ENCODE measurements around the gene CALML3. TPM values are rescaled to one million over a fixed set of nuclear protein-coding genes. Genes with fewer than 3 reads are reported as not detected.

Gene CALML3
- total RNA-seq, 1 experiment from 2014 or later = not detected

DNA sequence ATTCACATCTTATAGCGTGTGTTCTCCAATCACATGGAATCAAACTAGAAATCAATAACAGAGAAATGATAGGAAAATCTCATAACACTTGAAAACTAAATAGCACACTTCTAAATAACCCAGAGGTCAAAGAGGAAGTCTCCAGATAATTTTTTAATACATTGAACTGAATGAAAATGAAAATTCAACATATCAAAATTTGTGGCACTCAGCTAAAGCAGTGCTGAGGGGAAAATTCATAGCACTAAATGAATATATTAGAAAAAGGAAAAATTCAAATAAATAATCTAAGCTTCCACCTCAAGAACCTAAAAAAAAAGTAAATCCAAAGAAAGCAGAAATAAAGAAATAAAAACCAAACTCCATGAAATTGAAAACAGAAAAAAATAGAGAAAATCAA, 17.3 kb downstream of the CALML3 start:
- in situ Hi-C loops (cut with HindIII; ENCODE audit: low pct_unique_long_range_greater_than_20kb, low sequenced_read_pairs) = no loop called here
- H3K4me3 ChIP-seq (ENCODE audit: low read depth in 2 of 2, low read length in 2 of 2) = no peak overlapping the region
- no peak overlapping the region for H3K27ac ChIP-seq (ENCODE audit: low read length)
- TF ChIP-seq, protein P1, sequence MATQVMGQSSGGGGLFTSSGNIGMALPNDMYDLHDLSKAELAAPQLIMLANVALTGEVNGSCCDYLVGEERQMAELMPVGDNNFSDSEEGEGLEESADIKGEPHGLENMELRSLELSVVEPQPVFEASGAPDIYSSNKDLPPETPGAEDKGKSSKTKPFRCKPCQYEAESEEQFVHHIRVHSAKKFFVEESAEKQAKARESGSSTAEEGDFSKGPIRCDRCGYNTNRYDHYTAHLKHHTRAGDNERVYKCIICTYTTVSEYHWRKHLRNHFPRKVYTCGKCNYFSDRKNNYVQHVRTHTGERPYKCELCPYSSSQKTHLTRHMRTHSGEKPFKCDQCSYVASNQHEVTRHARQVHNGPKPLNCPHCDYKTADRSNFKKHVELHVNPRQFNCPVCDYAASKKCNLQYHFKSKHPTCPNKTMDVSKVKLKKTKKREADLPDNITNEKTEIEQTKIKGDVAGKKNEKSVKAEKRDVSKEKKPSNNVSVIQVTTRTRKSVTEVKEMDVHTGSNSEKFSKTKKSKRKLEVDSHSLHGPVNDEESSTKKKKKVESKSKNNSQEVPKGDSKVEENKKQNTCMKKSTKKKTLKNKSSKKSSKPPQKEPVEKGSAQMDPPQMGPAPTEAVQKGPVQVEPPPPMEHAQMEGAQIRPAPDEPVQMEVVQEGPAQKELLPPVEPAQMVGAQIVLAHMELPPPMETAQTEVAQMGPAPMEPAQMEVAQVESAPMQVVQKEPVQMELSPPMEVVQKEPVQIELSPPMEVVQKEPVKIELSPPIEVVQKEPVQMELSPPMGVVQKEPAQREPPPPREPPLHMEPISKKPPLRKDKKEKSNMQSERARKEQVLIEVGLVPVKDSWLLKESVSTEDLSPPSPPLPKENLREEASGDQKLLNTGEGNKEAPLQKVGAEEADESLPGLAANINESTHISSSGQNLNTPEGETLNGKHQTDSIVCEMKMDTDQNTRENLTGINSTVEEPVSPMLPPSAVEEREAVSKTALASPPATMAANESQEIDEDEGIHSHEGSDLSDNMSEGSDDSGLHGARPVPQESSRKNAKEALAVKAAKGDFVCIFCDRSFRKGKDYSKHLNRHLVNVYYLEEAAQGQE (IDR thresholded peaks at IDR 0.05; ENCODE audit: insufficient read depth in 1 of 2, low read depth in 2 of 2, low read length in 1 of 2) = no peak
- TF ChIP-seq TCF7L2 (IDR thresholded peaks at IDR 0.05; ENCODE audit: low read depth, low read length) = no peak
- H3K4me1 ChIP-seq (ENCODE audit: control insufficient read depth, insufficient read depth, low read length) = peaks cover 15% of the 10 kb centered on the region
- H3K36me3 ChIP-seq (ENCODE audit: control insufficient read depth, insufficient read depth, low read length) = no peaks in the 10 kb centered on the region
- ChIA-PET POLR2A (no interaction called here), CTCF (no interaction called here)
- H3K27me3 ChIP-seq (ENCODE audit: control insufficient read depth, insufficient read depth, low read length) = no peaks in the 10 kb centered on the region
- DNase-seq (ENCODE audit: low read depth, low spot score) = no peak
- no TSS peak for BruUV-seq (replicated peaks)
- ATAC-seq = no peak
- peaks cover 6% of the 10 kb centered on the region; the same call in 1 of the 2 replicates for H3K9me3 ChIP-seq (ENCODE audit: control insufficient read depth, insufficient read depth, low read depth, low read length)
- intact Hi-C loops (cut with micrococcal nuclease; ENCODE audit: unreplicated experiment) = no loop called here

DNA sequence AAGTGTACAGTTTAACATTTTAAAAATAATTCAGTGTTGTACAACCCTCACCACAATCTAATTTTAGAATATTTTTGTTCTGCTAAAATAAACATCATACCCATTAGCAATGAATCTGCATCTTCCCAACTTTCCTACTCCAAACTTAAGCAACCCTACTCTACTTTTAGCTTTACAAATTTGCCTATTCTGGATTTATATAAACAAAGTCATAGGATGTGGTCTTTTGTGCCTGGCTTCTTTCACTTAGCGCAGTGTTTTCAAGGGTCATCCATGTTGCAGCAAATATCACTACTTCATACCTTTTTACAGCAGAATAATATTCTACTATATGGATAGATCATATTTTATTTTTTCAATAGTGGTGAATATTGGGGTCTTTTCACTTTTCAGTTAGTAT, 18.9 kb downstream of the CALML3 start:
- peaks cover 22% of the 10 kb centered on the region for H3K4me1 ChIP-seq (ENCODE audit: control insufficient read depth, insufficient read depth, low read length)
- BruUV-seq (replicated peaks) = no TSS peak
- H3K9me3 ChIP-seq (ENCODE audit: control insufficient read depth, insufficient read depth, low read depth, low read length) = peaks cover 6% of the 10 kb centered on the region; the same call in 1 of the 2 replicates
- no peak for ATAC-seq
- no peaks in the 10 kb centered on the region for H3K36me3 ChIP-seq (ENCODE audit: control insufficient read depth, insufficient read depth, low read length)
- H3K27ac ChIP-seq (ENCODE audit: low read length) = no peak overlapping the region
- in situ Hi-C loops (cut with HindIII; ENCODE audit: low pct_unique_long_range_greater_than_20kb, low sequenced_read_pairs) (no loop called here), intact Hi-C loops (cut with micrococcal nuclease; ENCODE audit: unreplicated experiment) (no loop called here)
- ChIA-PET POLR2A (no interaction called here), CTCF (no interaction called here)
- TF ChIP-seq TCF7L2 (IDR thresholded peaks at IDR 0.05; ENCODE audit: low read depth, low read length) (no peak), POLR2AphosphoS5 (IDR thresholded peaks at IDR 0.05; ENCODE audit: low read depth, low read length) (no peak), SIN3A (IDR thresholded peaks at IDR 0.05; ENCODE audit: borderline replicate concordance, insufficient read depth, low read depth, low read length) (no peak)
- TF ChIP-seq, protein P2, sequence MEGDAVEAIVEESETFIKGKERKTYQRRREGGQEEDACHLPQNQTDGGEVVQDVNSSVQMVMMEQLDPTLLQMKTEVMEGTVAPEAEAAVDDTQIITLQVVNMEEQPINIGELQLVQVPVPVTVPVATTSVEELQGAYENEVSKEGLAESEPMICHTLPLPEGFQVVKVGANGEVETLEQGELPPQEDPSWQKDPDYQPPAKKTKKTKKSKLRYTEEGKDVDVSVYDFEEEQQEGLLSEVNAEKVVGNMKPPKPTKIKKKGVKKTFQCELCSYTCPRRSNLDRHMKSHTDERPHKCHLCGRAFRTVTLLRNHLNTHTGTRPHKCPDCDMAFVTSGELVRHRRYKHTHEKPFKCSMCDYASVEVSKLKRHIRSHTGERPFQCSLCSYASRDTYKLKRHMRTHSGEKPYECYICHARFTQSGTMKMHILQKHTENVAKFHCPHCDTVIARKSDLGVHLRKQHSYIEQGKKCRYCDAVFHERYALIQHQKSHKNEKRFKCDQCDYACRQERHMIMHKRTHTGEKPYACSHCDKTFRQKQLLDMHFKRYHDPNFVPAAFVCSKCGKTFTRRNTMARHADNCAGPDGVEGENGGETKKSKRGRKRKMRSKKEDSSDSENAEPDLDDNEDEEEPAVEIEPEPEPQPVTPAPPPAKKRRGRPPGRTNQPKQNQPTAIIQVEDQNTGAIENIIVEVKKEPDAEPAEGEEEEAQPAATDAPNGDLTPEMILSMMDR (IDR thresholded peaks at IDR 0.05) = no peak
- TF ChIP-seq, protein P1 (IDR thresholded peaks at IDR 0.05; ENCODE audit: insufficient read depth in 1 of 2, low read depth in 2 of 2, low read length in 1 of 2) = no peak
- no peak overlapping the region for H3K4me3 ChIP-seq (ENCODE audit: low read depth in 2 of 2, low read length in 2 of 2)
- no peak for DNase-seq (ENCODE audit: low read depth, low spot score)
- H3K27me3 ChIP-seq (ENCODE audit: control insufficient read depth, insufficient read depth, low read length) = no peaks in the 10 kb centered on the region
